Stimulated activated CD4-positive, alpha-beta T cell treated with anti-CD3 and anti-CD28 coated beads, Interleukin-2, amount 100 ng/mL, for 4 hours (primary cell): Measurements from ENCODE around the gene DEPDC5.
"Not testable (repeated sequence)": the region's sequence is repeated elsewhere in the genome, so short reads cannot be mapped to it uniquely, and the experiment has no call there.

Experiments used
- DNase-seq: peaks from one replicate; pipeline ENCODE4 v3.0.0-alpha.2; 2020; ENCODE audit warnings: low read depth

The DEPDC5 gene

GRCh38 chr22:31815383-31815814 lies 61.6 kb downstream of the DEPDC5 start:
- DNase-seq, result not testable (repeated sequence)

GRCh38 chr22:31816750-31817149 lies 62.9 kb downstream of the DEPDC5 start:
- no peak for DNase-seq

- DNase-seq, result no peak
These were observed 64.9 kb downstream of the DEPDC5 start for GRCh38 chr22:31818481-31819392.

GRCh38 chr22:31820655-31821054 lies 66.8 kb downstream of the DEPDC5 start:
- no peak for DNase-seq

- DNase-seq, result no peak
These were observed 67.8 kb downstream of the DEPDC5 start for GRCh38 chr22:31821572-31821971.

GRCh38 chr22:31822523-31822922 lies 68.7 kb downstream of the DEPDC5 start:
- no peak for DNase-seq

GRCh38 chr22:31825513-31825912 lies 71.7 kb downstream of the DEPDC5 start:
- no peak for DNase-seq

GRCh38 chr22:31826443-31826842 lies 72.6 kb downstream of the DEPDC5 start:
- no peak for DNase-seq

- DNase-seq, result no peak
These were observed 74.9 kb downstream of the DEPDC5 start for GRCh38 chr22:31828739-31829138.

- peak; percentile 21 for DNase-seq
These were observed 75.7 kb downstream of the DEPDC5 start for GRCh38 chr22:31829505-31829904.

GRCh38 chr22:31830721-31831070 lies 76.9 kb downstream of the DEPDC5 start:
- no peak for DNase-seq

- DNase-seq, result no peak
These were observed 80.1 kb downstream of the DEPDC5 start for GRCh38 chr22:31833930-31834329.

GRCh38 chr22:31836010-31836409 lies 82.2 kb downstream of the DEPDC5 start:
- no peak for DNase-seq

- no peak for DNase-seq
These were observed 85.1 kb downstream of the DEPDC5 start for GRCh38 chr22:31838917-31839316.

GRCh38 chr22:31839986-31840385 lies 86.2 kb downstream of the DEPDC5 start:
- DNase-seq, result no peak

GRCh38 chr22:31840585-31840984 lies 86.8 kb downstream of the DEPDC5 start:
- no peak for DNase-seq

- no peak for DNase-seq
These were observed 87.4 kb downstream of the DEPDC5 start for GRCh38 chr22:31841078-31841827.

GRCh38 chr22:31843526-31843925 lies 89.7 kb downstream of the DEPDC5 start:
- no peak for DNase-seq

GRCh38 chr22:31844941-31845340 lies 91.1 kb downstream of the DEPDC5 start:
- DNase-seq, result no peak

GRCh38 chr22:31846161-31847115 lies 92.6 kb downstream of the DEPDC5 start:
- no peak for DNase-seq

GRCh38 chr22:31848411-31848810 lies 94.6 kb downstream of the DEPDC5 start:
- DNase-seq, result no peak

- DNase-seq, result no peak
These were observed 96.3 kb downstream of the DEPDC5 start for GRCh38 chr22:31850135-31850534.
